ENCODE measurements around the gene LITAFD.
"Not testable (repeated sequence)": the region's sequence is repeated elsewhere in the genome, so short reads cannot be mapped to it uniquely, and the experiment has no call there.

Gene LITAFD

DNA sequence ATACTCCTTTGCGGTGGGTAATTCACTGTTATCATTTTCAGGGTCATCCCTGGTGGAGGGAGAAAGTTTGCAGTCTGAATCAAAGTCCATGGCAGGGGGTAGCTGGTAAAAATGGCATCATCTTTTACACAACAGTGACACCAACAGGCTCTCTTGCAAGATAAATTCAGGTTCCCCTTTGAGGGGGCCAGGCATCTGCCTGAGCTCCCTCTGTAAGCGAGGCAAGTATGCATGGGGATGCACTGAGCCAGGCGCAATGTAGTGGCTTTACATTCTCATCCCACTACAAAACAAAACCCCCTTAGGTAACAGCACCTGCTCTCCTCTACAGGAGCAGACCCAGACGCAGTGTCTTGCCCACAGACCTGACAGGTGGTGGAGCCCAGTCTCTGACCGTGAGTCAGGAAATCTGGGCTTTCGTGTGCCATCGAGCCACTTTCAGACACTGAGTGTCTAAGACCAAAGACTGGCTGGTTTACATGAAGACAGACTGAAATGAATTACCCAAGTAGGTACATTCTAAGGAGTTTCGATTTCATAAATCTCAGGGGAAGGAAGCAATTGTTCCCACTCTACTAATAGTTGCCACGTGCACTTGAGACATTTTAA lies 17.7 kb downstream of the LITAFD start:
- no peak for DNase-seq

DNA sequence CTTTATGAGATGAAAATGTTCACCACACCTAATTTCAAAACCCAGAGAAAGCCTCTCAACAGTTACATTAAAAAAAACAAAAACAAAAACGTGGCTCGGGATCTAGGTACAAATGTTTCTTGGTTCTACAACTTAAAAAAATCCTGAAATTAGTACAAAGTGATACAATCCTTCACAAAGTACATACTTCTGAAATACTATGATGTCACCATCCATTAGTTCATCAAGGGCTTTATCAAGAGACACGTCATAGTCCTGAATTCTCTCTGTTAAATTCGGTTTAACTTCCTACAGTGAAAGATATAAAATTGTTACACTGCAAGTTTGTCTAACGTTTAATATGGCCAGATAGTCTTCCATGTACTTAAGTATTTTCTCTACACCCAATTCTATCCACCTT lies 18.2 kb downstream of the LITAFD start:
- DNase-seq, result no peak

DNA sequence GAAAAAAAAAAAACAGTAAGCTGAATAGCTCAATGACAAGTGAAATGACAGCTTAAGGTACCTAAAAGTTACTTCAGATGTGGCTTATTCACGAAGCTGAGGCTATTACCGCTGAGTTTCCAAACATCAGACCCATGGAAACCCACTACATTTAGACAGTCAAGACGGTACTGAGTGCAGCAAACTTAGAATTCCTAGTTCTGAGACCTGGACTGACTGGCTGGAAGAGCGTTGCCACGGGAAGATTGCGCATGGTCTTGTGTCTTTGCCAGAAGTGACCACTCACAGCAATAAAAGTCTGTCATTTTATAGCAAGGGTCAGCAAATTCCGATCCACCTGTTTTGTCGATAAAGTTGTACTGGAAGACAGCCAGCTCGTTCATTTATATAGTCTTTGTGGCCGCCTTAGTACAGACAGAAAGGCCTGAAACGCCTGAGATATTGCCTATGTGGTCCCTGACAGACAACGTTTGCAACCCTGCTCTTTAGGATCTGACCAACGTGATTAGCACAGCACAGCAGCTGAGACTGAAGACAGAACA lies 19.2 kb downstream of the LITAFD start:
- no peak for DNase-seq

DNA sequence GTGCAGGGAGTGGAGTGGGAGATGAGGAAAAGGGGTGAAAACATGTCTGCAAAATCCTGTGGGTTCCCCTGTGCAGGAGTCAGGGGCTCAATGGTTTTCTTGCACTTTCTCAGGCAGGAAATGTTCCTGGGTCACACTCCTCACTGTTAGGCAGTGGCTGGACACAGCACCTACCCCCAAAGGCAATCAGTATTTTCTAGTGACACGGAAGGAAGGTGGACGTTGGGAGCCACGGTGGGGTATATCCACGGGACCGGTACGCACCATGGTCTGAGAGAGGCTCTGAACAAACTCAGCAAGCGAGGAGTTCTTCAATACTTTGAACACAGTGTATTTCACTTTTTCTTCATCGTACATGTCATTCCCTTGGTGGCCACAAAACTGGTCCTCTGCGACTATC lies 20.9 kb downstream of the LITAFD start:
- DNase-seq, result no peak

DNA sequence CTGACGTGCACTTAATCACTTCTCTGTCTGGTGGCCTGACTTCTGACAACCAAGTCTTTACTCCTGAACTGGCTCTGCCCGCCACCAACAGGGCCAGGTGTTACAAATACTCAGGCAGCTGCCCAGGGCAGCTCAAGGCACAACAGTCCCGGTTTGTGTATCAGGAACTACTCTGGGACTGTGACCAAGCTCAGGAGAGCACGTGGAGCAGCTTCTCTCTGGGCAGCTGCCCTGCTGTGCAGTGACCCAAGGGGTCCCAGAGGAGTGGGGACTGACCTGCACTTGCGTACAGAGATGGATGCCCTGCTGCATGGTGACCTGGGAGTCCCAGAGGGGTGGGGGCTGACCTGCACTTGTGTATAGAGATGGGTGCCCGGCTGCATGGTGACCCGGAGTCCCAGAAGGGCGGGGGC lies 21.9 kb downstream of the LITAFD start:
- no peak for DNase-seq

DNA sequence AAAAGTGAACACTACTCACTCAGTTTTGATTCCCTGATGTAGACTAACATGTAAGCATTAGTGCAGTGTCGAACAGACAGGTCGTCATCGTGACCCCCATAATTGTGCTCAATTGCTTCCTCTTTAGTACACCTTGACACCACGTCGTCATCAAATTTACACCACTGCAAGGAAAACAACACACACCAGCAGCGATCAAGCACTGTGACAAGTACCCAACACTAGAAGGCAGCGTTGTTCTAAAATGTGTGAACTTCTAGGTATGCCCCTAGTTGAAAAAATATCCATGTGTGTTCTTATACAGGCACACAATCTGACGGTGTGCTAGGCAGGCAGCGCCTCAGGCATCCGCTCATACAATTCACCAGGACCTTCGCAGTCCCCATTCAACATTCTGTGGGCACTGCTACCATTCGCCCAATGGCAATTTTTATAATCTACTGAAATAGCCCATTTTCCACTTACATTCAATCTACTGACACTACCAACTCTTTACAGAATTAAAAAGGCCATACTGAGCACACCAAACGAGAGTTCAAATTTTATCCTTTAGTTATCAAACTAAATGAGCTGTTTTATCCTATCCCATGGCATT lies 23.1 kb downstream of the LITAFD start:
- no peak for DNase-seq

DNA sequence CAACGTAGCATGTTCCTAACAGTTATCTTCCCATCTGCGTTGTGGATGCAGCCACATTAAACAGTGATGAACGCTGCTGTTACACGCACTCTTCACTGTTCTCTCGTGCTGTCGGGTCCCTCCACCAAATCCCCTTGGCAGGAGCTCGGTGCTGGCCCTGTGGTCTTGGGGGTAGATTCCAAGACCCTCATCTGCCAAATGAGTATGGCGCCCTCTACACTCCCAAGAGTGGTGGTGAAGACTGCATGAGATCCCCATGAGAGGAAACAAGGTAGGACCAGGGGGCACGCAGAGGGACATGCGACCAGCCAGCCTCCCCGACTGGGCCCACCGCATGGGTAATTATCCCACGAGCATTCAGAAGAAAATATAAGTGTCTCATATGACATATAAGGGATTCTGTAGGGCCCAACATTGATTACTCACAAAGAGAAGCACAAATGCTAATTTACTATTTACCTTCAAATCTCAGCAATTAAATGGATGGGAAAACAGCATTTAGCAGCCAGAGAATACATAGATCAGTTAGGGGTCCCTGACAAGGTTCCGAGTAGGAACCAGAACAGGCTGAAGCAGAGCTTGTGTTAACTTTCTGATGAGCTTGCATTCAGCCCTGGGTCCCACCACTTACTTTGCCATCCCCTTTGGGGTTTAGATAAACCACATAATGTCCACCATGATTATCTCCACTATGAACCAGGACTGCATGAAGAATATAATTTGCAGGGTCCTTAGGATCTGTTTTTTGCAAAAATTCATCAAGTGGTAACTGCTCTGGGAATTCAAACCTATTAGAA lies 23.8 kb downstream of the LITAFD start:
- no peak for DNase-seq

DNA sequence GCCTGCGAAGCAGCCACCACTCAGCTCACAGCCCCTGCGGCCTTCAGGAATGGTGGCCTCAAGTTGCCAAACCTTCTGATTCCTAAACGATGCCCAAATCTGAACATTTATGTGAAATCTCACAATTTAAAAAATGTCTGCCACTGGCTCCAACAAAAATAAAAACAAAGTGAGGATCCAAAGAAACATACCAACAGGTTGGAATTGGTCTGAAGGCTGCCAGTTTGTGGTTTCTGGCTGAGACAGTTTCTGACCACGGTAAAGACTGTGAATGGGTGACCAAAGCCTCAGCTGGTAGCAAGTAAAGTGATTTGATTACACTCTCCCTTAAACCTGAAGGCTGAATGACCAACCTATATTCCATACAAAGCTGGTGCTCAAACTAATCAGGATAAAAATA lies 24.9 kb downstream of the LITAFD start:
- no peak for DNase-seq

DNA sequence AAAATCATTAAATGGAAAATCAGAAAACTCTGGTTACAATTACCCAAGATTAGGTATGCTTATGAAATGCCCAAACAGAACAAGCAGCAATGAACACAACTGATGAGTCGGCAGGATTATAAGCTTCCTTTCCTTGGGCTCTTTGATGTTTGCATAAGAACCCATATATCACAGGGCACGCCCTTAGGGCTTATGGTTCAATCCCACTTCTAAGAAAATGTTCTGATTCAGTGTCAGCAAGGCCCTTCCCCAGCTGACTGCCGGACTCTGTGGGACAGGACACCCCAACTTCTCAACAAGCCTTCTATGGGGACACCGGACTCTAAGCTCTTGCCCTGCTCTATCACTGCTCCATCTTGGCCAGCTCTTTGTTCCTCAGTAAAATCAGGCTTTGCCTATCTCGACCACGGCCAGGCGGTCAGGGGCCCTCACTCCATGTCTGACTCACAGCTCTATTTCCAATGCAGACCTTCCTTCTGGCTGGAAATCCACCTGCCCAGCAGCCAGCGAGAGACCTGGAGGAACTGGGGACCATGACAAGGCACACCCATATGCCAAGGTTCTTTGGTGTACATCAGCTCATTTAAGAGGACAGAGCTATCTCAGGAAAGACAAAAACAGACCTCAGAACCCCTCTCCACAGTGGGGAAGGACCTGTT lies 26.8 kb downstream of the LITAFD start:
- no peak for DNase-seq

DNA sequence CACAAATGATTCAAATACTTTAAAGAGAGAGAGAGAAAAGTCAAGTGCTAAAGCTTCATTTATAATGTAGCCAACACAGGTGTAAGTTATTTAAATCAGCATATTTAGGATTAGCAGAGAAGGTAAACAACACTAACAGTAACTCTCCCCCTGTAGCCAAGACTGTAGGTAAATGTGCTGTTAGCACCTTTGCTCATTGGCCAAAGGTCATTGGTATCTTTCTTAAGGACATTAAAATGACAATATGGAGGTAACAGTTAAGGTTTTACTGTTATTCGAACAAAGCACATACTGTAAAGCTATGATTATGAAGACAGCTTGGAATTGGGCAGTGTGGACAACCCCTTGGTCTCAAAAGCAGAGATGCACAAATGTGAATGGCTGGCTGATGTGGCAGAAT lies 28.7 kb downstream of the LITAFD start:
- DNase-seq, result no peak

DNA sequence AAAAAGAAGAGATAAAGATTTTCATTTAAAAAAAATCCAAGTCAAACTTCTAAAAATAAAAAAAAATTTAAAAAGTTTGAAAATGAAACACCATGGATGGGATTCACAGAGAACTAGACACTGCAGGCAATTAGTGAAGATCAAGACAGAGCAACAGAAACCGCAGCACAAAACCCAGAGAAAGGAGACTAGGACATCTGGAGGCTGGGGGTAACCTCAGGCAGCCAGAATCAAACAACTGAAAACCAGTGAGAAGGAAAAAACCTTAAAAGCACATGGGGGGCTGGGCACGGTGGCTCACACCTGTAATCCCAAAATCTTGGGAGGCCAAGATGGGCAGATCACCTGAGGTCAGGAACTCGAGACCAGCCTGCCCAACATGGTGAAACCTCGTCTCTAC lies 30.6 kb downstream of the LITAFD start:
- DNase-seq, result no peak

DNA sequence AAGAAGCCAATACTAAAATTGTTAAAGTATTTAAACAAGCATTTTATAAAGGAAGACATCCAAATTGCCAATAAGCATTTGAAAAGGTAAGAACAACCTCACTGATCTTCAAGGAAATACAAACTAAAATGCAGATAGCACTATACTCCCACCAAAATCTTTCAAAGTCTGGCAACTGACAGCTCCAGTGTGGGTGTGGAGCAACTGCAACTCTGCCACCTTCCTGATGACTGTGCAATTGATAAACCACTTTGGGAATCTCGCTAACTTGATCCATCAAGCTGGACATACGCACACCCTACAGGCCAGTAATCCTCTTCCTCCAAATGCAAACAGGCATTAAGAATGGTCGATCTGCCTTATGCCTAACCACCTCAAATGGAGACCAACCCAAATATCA lies 31.9 kb downstream of the LITAFD start:
- DNase-seq, result no peak

DNA sequence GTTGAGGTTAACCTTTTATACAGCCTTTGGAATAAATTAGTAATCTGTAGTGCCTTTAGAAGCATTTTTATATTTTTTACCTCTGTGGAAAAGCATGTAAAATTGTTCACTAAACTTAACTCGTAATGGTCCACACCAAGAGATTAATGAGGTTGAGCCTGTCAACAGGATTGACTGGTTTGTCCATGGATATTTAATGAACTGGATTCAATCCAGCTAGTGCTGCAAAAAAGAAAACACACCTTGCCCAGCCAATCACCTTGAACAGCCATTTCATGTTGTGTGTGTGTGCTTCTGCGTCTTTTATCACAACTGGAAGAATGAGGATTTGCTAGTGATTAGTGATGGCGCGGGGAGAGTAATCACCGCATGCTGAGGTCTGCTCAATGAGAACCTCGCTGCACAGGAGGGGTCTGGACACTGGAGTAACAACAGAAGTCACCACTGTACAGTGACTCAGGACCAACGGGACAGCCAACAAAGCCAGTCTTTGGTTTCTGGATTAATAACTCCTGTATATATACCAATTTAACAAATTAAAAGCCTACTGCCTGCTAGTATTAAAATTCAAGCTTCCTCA lies 33.7 kb downstream of the LITAFD start:
- no peak for DNase-seq

DNA sequence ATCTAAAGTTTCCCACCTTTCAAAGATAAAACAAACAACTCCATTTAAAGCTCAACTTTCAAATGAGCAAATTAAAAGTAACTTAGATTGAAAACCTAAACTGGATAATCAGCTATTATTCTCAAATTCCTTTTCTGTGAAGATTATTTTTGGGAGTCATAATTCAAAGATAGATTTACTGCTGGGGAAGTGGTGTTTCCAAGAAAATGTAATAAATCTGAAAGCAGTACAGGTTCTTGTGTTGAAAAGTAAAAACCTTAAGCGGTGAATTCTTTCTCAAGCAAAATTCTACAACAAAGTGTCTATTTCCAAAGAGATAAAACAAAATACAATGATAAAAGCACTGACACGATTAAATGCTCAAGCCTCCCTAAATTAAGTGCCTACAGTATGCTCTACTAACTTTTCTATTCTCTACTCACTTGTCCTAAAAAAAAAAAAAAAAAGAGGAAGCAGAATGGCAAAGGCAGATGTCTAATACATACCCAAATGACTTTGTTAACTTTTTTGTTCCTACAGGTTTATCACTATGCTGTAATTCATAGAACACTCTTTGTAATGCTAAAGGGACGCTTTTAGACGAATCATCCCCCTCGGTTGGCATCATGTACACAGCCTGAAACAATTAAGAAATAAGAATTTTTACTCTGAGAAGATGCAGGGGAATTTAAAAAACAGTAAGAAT lies 34.5 kb downstream of the LITAFD start:
- no peak for DNase-seq

DNA sequence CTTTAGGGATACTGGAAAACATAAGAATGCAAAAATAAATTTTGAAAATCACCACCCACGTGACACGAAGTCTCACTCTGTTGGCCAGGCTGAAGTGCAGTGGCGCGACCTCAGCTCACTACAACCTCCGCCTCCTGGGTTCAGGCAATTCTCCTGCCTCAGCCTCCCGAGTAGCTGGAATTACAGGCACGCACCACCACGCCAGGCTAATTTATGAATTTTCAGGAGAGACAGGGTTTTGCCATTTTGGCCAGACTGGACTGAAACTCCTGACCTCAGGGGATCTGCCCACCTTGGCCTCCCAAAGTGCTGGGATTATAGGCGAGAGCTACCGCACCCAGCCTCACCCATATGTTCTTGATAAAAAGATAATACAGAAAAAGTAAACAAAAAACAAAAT lies 35.2 kb downstream of the LITAFD start:
- not testable (repeated sequence) for DNase-seq

DNA sequence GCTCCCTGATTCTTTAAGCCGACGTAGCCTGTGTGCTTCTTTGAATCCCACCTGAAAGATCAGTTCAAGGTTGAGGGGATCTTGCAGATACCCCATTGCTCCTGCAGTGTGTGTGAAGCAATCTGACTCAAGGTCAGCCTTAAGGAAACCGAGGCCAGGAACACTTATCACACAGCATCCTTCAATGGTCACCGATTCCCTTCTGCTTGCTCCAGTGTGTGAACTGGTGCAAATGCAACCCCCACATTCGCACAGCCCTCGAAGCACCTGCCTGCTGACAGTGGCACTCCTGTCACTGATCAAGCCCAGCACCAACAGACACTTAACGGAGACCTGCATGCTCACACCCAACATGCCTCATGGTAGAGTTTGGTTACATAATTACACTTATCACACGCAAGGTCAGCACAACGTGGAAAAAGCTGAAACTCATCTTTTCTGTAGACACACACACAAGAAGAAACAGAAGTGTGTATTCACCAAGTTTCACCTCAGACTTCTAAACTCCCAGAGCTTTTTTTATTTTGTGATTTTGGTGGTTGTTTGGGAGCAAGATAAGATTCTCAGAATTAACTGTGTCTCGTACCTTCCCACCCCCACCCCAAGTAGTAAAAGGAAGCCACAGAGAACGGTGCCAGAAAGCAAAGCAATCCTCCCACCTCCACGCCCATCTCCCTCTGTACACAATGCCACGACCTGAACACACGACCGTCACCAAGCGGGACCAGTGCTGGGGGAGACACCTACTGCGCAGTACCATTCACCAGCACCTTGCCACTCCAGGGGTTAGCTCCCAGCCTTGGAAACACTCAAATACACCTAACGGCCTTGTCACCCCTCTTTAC lies 37.2 kb downstream of the LITAFD start:
- no peak for DNase-seq

DNA sequence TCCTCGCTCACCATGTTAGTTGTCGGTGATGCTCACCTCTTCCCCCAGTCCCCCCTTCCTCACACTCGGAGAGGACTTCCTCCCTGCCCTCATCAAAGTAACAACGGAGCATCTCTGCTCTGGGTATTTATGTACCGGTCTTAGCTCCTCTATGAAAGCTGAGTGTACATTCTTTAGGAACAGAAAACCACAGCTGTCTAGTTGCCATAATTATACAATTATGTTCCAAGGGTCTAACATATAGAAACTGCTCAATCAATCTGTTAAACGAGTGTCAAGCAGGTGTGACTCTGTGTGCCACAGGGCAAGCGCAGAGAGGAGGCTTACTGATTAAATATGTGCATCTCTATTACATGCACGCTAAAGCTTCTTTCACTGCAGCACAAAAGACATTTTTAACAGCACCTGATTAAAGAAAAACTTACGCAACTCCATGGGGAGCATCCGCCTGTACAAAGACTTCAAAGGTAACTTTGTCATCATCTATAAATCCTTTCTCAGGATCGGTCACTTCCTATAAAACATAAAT lies 37.8 kb downstream of the LITAFD start:
- no peak for DNase-seq

DNA sequence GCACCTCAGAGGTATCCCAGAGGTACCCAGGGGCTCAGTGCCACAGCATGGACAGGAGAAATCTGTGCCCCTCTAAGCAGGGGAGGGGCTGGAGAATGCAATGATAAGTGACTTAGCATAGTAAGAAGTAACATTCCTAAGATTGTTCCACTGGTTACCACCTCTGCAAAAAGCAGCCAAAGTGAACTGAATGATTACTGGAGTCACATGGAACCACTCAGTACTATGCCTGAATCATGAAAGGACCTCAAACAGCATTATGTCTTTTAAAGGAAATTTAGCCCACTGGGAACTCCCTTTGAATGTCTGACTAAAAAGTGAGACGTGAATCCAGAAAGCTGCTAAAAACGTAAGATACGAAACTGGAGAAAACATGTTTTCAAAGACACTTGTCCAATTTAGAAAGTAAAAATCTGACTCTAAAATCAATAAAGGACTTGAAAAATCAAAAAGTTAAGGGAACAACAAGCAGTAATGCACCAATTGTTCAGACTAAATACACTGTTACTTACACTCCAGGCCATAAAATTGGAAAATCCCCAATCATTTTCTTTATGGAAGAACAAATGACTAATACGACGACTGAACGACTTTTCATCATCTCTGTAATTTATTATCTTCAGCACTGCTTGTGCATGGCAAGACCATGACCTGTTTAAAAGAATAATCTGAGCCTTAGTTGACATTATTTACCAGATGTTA lies 38.6 kb downstream of the LITAFD start:
- DNase-seq, result no peak

DNA sequence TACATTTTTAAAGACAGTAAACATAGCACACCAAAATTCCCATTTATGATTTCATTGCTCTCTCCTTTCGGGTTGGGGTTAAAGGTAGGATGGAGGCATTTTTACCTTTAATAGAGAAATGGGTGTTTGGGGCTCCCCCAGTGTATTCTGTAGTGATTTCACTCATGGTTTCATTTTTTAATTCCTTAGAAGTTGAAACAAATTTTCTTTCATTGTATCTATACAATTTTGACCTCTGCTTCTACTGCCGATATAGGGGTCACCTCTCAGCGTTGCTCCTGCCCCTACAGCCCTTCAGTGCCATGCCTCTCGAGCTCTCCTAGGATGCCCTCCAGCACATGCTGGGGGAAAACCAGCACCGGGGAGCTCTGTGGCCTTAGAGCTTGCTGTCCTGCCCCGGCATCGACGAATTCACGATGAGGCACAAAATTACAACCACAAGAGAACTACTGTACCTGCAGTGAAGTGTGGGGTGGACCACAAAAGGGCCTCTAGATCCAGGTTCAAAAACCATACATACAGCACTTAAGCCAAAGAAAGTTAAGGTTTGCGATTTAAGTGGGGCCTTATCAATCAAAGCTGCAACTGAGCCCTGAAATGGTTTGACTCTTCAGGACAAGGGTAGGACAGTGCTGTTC lies 39.3 kb downstream of the LITAFD start:
- no peak for DNase-seq

DNA sequence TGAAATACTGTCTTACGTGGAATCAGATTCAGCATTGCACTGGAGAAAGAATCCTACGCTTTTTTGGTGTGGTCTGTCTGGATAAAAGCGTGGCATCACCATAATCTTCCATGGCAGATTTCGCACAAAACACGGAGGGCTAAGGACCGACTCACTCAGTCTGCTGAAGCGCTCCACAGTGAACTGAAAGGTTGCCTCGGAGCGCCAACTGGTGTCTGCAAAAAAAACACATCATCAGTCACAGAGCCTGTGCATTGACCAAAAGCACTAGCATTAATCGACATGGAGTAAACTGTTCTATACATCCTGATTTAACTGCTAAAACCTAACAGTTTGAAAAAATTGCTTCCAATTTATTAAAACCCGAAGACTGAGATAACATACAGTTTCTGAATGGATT lies 41.0 kb downstream of the LITAFD start:
- no peak for DNase-seq

All from KG1 (cell line).